22Rv1 (cell line): ENCODE results near the gene APC2.

Experiments
- ZFX ChIP-seq: fragments of 450-650 bp; IDR thresholded peaks from 2 replicates; pipeline ENCODE4 v1.6.1; 2017; ENCODE audit warnings: antibody characterized with exemption, borderline replicate concordance
- TF ChIP-seq, protein P1 (sequence below): fragments of 450-650 bp; IDR thresholded peaks from 2 replicates; pipeline ENCODE4 v1.5.1; 2017; ENCODE audit warnings: mild to moderate bottlenecking

DNA sequence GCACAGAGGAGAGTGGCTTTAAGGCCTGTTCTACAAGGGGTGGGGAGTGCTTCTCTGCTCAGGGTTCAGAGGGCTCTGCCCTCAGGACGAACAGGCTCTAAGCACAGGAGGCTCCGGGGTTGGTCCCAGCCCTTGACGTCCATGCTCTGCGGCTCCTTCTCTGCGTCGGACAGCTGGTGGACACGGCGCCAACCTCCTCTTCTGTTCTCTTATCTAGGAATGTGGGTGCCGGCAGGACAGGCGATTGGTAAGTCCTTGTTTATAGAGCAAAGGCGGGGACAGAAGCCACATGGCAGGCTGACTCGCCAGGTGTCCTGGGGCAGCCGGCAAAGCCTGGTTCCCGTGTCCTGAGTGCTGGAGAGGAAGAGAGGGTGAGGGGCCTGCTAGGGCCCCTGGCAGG is 20.2 kb upstream of the APC2 start:
- TF ChIP-seq, protein P1, sequence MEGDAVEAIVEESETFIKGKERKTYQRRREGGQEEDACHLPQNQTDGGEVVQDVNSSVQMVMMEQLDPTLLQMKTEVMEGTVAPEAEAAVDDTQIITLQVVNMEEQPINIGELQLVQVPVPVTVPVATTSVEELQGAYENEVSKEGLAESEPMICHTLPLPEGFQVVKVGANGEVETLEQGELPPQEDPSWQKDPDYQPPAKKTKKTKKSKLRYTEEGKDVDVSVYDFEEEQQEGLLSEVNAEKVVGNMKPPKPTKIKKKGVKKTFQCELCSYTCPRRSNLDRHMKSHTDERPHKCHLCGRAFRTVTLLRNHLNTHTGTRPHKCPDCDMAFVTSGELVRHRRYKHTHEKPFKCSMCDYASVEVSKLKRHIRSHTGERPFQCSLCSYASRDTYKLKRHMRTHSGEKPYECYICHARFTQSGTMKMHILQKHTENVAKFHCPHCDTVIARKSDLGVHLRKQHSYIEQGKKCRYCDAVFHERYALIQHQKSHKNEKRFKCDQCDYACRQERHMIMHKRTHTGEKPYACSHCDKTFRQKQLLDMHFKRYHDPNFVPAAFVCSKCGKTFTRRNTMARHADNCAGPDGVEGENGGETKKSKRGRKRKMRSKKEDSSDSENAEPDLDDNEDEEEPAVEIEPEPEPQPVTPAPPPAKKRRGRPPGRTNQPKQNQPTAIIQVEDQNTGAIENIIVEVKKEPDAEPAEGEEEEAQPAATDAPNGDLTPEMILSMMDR = no peak
- no peak for TF ChIP-seq ZFX
